SK-N-SH treated with all-trans-retinoic acid at 6 μM for 48 hours (cell line): ENCODE results near the gene FAM184A.

ENCODE experiments used
- ATAC-seq: fragments of 200-7000 bp; cut with Tn5 transposase; 3 replicates; pipeline ENCODE4 v1.9.1; 2020; ENCODE audit warnings: mild to moderate bottlenecking, moderate library complexity
- ARNTL ChIP-seq: fragments of 450-650 bp; formaldehyde crosslinking; IDR thresholded peaks from 2 replicates; pipeline ENCODE4 v1.5.0; 2020; ENCODE audit warnings: low read depth, mild to moderate bottlenecking, moderate library complexity, borderline replicate concordance
- BACH2 ChIP-seq: fragments of 250-450 bp; sonication (Bioruptor Pico); IDR thresholded peaks from 2 replicates; pipeline ENCODE4 v1.9.0; 2021; ENCODE audit warnings: mild to moderate bottlenecking, borderline replicate concordance
- CREB5 ChIP-seq: fragments of 250-450 bp; sonication (Bioruptor Pico); IDR thresholded peaks from 2 replicates; pipeline ENCODE4 v1.5.1; 2020; ENCODE audit warnings: low read depth, mild to moderate bottlenecking, moderate library complexity
- CSDC2 ChIP-seq: fragments of 250-450 bp; sonication (Bioruptor Pico); IDR thresholded peaks from 2 replicates; pipeline ENCODE4 v1.5.0; 2020; ENCODE audit warnings: mild to moderate bottlenecking, moderate library complexity
- CSRNP3 ChIP-seq: fragments of 250-450 bp; sonication (Bioruptor Pico); IDR thresholded peaks from 2 replicates; pipeline ENCODE4 v1.5.1; 2021; ENCODE audit warnings: mild to moderate bottlenecking, moderate library complexity
- ESRRG ChIP-seq: fragments of 250-450 bp; sonication (Bioruptor Pico); IDR thresholded peaks from 2 replicates; pipeline ENCODE4 v1.6.1; 2021; ENCODE audit warnings: mild to moderate bottlenecking
- GLIS3 ChIP-seq: fragments of 250-450 bp; sonication (Bioruptor Pico); IDR thresholded peaks from 2 replicates; pipeline ENCODE4 v1.5.0; 2020; ENCODE audit warnings: mild to moderate bottlenecking, moderate library complexity
- ISL1 ChIP-seq: fragments of 250-450 bp; sonication (Bioruptor Pico); IDR thresholded peaks from 2 replicates; pipeline ENCODE4 v2.1.2; 2022; ENCODE audit warnings: mild to moderate bottlenecking, moderate library complexity
- OSR1 ChIP-seq: fragments of 250-450 bp; sonication (Bioruptor Pico); IDR thresholded peaks from 2 replicates; pipeline ENCODE4 v1.8.0; 2022; ENCODE audit warnings: moderate library complexity, mild to moderate bottlenecking, inconsistent platforms
- POU6F1 ChIP-seq: fragments of 250-450 bp; sonication (Bioruptor Pico); IDR thresholded peaks from 2 replicates; pipeline ENCODE4 v1.8.0; 2021; ENCODE audit warnings: low read depth, mild to moderate bottlenecking, moderate library complexity, borderline replicate concordance
- PPARA ChIP-seq: fragments of 250-450 bp; sonication (Bioruptor Pico); IDR thresholded peaks from 2 replicates; pipeline ENCODE4 v1.5.0; 2020; ENCODE audit warnings: mild to moderate bottlenecking, borderline replicate concordance
- RARB ChIP-seq: fragments of 250-450 bp; sonication (Bioruptor Pico); IDR thresholded peaks from 2 replicates; pipeline ENCODE4 v1.8.0; 2021; ENCODE audit warnings: mild to moderate bottlenecking, moderate library complexity
- SNAI2 ChIP-seq: fragments of 250-450 bp; sonication (Bioruptor Pico); IDR thresholded peaks from 2 replicates; pipeline ENCODE4 v1.5.0; 2020; ENCODE audit warnings: mild to moderate bottlenecking, moderate library complexity
- TCF4 ChIP-seq: fragments of 250-450 bp; sonication (Bioruptor Pico); IDR thresholded peaks from 2 replicates; pipeline ENCODE4 v1.8.0; 2021; ENCODE audit warnings: mild to moderate bottlenecking, moderate library complexity, borderline replicate concordance
- TOX ChIP-seq: fragments of 250-450 bp; sonication (Bioruptor Pico); IDR thresholded peaks from 2 replicates; pipeline ENCODE4 v1.8.0; 2021; ENCODE audit warnings: mild to moderate bottlenecking, moderate library complexity, borderline replicate concordance
- TSHZ2 ChIP-seq: fragments of 250-450 bp; sonication (Bioruptor Pico); IDR thresholded peaks from 2 replicates; pipeline ENCODE4 v1.5.0; 2020; ENCODE audit warnings: mild to moderate bottlenecking, moderate library complexity
- ZC3H10 ChIP-seq: fragments of 250-450 bp; sonication (Bioruptor Pico); IDR thresholded peaks from 2 replicates; pipeline ENCODE4 v1.5.1; 2021; ENCODE audit warnings: mild to moderate bottlenecking, moderate library complexity
- ZFP3 ChIP-seq: fragments of 250-450 bp; sonication (Bioruptor Pico); IDR thresholded peaks from 2 replicates; pipeline ENCODE4 v1.5.0; 2020; ENCODE audit warnings: mild to moderate bottlenecking, moderate library complexity
- ZFP30 ChIP-seq: fragments of 450-650 bp; formaldehyde crosslinking; IDR thresholded peaks from 2 replicates; pipeline ENCODE4 v1.5.0; 2022; ENCODE audit warnings: mild to moderate bottlenecking, moderate library complexity
- ZNF565 ChIP-seq: fragments of 450-650 bp; formaldehyde crosslinking; conservative IDR thresholded peaks from 2 replicates; pipeline ENCODE4 v1.5.0; 2020; ENCODE audit warnings: low read depth, mild to moderate bottlenecking, moderate library complexity
- ZNF70 ChIP-seq: fragments of 450-650 bp; formaldehyde crosslinking; IDR thresholded peaks from 2 replicates; pipeline ENCODE4 v1.5.0; 2020; ENCODE audit warnings: mild to moderate bottlenecking, moderate library complexity
- ZNF8 ChIP-seq: fragments of 450-650 bp; formaldehyde crosslinking; IDR thresholded peaks from 2 replicates; pipeline ENCODE4 v1.5.0; 2020; ENCODE audit warnings: mild to moderate bottlenecking, moderate library complexity

The FAM184A gene

GRCh38 chr6:119078376-119079282 lies at the start of gene FAM184A:
Gene FAM184A (minus strand): TSS chr6:119078664. CDS start chr6:119078299, 365 bp downstream.
- ATAC-seq = peak; percentile 81

GRCh38 chr6:119127627-119128026 lies 49.2 kb upstream of the FAM184A start:
- no peak for ATAC-seq
- TF ChIP-seq POU6F1 (no peak), TCF4 (no peak), BACH2 (CRISPR knock-in tag) (no peak), RARB (CRISPR knock-in tag) (no peak), ZFP30 (no peak), ZC3H10 (no peak), CREB5 (CRISPR knock-in tag) (no peak), GLIS3 (CRISPR knock-in tag) (no peak), ESRRG (no peak), ISL1 (CRISPR knock-in tag) (no peak), ZNF8 (CRISPR knock-in tag) (no peak), ARNTL (no peak)

More at GRCh38 chr6:119078376-119079282, at the start of gene FAM184A:
- TF ChIP-seq ZNF8 (CRISPR knock-in tag) = no peak
- no peak for TF ChIP-seq SNAI2 (CRISPR knock-in tag)
- no peak for TF ChIP-seq ZFP30
- TF ChIP-seq ISL1 (CRISPR knock-in tag) = no peak
- no peak for TF ChIP-seq TSHZ2
- TF ChIP-seq CSDC2 = no peak
- TF ChIP-seq ZNF565 (CRISPR knock-in tag) = no peak
- TF ChIP-seq TOX (CRISPR knock-in tag) = no peak
- no peak for TF ChIP-seq BACH2 (CRISPR knock-in tag)
- no peak for TF ChIP-seq CREB5 (CRISPR knock-in tag)
- no peak for TF ChIP-seq RARB (CRISPR knock-in tag)
- TF ChIP-seq OSR1 (CRISPR knock-in tag) = no peak
- no peak for TF ChIP-seq ZFP3 (CRISPR knock-in tag)
- TF ChIP-seq ZNF70 (CRISPR knock-in tag) = no peak
- TF ChIP-seq PPARA = no peak
- no peak for TF ChIP-seq TCF4
- TF ChIP-seq ZC3H10 = no peak

GRCh38 chr6:119126826-119127225 lies 48.4 kb upstream of the FAM184A start:
- ATAC-seq = no peak
- TF ChIP-seq ZFP30 = no peak
- TF ChIP-seq, all 23 proteins: peak for 0

GRCh38 chr6:119126140-119126539 lies 47.7 kb upstream of the FAM184A start:
- ATAC-seq = no peak
- no peak for TF ChIP-seq ZNF8 (CRISPR knock-in tag)
- no peak for TF ChIP-seq TOX (CRISPR knock-in tag)
- no peak for TF ChIP-seq CSRNP3 (CRISPR knock-in tag)
- TF ChIP-seq BACH2 (CRISPR knock-in tag) = no peak
